Thyroid gland (tissue), 4 donors: ENCODE data around the gene NRG3. TPM values are rescaled to one million over a fixed set of nuclear protein-coding genes. Genes with fewer than 3 reads are reported as not detected.
A peak's percentile ranks its signal among the peaks of the same experiment; 100 is the strongest.

Experiments
- DNase-seq, 2 donors: peaks; one replicate each; pipeline ENCODE4 v3.0.0-alpha.2; 2019
- H3K27ac ChIP-seq, 3 donors: fragments of 200-600 bp; sonication (generic); 1 replicate in 2 of 3; 2 replicates in 1 of 3; pipeline ENCODE4 v1.5.1; 2016 to 2019; ENCODE audit warnings: mild to moderate bottlenecking in 1 of 3, moderate library complexity in 1 of 3
- H3K27me3 ChIP-seq: fragments of 200-600 bp; sonication (generic); one replicate; pipeline ENCODE4 v1.5.1; 2019
- H3K36me3 ChIP-seq, 2 donors: fragments of 200-600 bp; sonication (generic); one replicate each; pipeline ENCODE4 v1.5.1; 2016 to 2019
- H3K4me1 ChIP-seq, 2 donors: fragments of 200-600 bp; sonication (generic); one replicate each; pipeline ENCODE4 v1.5.1; 2017 to 2019
- H3K4me3 ChIP-seq, 3 donors: fragments of 200-600 bp; sonication (generic); replicated peaks in 1 of 3; 1 replicate in 2 of 3; 2 replicates in 1 of 3; pipeline ENCODE4 v1.5.1; 2016; ENCODE audit warnings: mild to moderate bottlenecking in 1 of 3
- H3K9me3 ChIP-seq: fragments of 200-600 bp; sonication (generic); one replicate; pipeline ENCODE4 v1.5.1; 2017
- CTCF ChIP-seq, 6 experiments: fragments of 200-600 bp in 3 of 6; fragments of 450-650 bp in 3 of 6; sonication (generic) in 3 of 6; IDR thresholded peaks; one replicate each; pipeline ENCODE4 v1.5.1; 2016 to 2019; ENCODE audit warnings: antibody characterized with exemption in 6 of 6, mild to moderate bottlenecking in 2 of 6, inconsistent platforms in 1 of 6, moderate library complexity in 1 of 6
- POLR2A ChIP-seq, 2 donors: fragments of 450-650 bp; IDR thresholded peaks; one replicate each; pipeline ENCODE4 v1.6.1; 2017; ENCODE audit warnings: antibody characterized with exemption in 2 of 2, mild to moderate bottlenecking in 2 of 2, moderate library complexity in 1 of 2
- WGBS, 2 donors: methylation state at CpG; one replicate each; pipeline ENCODE4 v1.1.5; 2017; 5-methylcytosine and 5-hydroxymethylcytosine counted together
- intact Hi-C: fragments of 100-400 bp; cut with DNase I; formaldehyde crosslinking; loops from one replicate; pipeline ENCODE4 v1.15.1; 2023
- total RNA-seq, 4 donors: library from RNA; depleted of rRNA; stranded (reverse); fragments of >200 nt; gene quantifications; one replicate each; pipeline ENCODE4 v1.2.3, GENCODE V29; 2016

The NRG3 gene
- total RNA-seq, 4 donors from 2014 or later: 0.67 to 1.8 (median 1.3) TPM

- no peaks in the 10 kb centered on the region for H3K4me1 ChIP-seq
- no peaks in the 10 kb centered on the region for H3K36me3 ChIP-seq
- H3K27me3 ChIP-seq: no peaks in the 10 kb centered on the region
- intact Hi-C loops: no loop called here
- H3K27ac ChIP-seq: no peak overlapping the region
- no peaks in the 10 kb centered on the region for H3K9me3 ChIP-seq
- TF ChIP-seq POLR2A (IDR thresholded peaks at IDR 0.05): no peak
- TF ChIP-seq CTCF (IDR thresholded peaks at IDR 0.05): no peak
- DNase-seq: no peak
- no peak overlapping the region for H3K4me3 ChIP-seq
Measured at GRCh38 chr10:82625512-82626189, 750.7 kb downstream of the NRG3 start.

- Histone ChIP-seq H3K4me3 (no peak overlapping the region), H3K4me1 (no peaks in the 10 kb centered on the region), H3K27ac (no peak overlapping the region), H3K36me3 (no peaks in the 10 kb centered on the region), H3K27me3 (no peaks in the 10 kb centered on the region), H3K9me3 (no peaks in the 10 kb centered on the region)
- peak; percentile 23 to 26 for DNase-seq
- intact Hi-C loops: no loop called here
- WGBS, 2 donors: 16 to 21% methylated on average over 3 of the region's 3 CpGs
- TF ChIP-seq CTCF (IDR thresholded peaks at IDR 0.05) (no peak), POLR2A (IDR thresholded peaks at IDR 0.05) (no peak)
Measured at GRCh38 chr10:82628373-82628772, 753.4 kb downstream of the NRG3 start.

GRCh38 chr10:82643076-82643475, 768.1 kb downstream of the NRG3 start:
- no peaks in the 10 kb centered on the region for H3K4me1 ChIP-seq
- TF ChIP-seq CTCF (IDR thresholded peaks at IDR 0.05) (no peak), POLR2A (IDR thresholded peaks at IDR 0.05) (no peak)
- no peak overlapping the region for H3K4me3 ChIP-seq
- DNase-seq: no peak
- H3K9me3 ChIP-seq: no peaks in the 10 kb centered on the region
- no peak overlapping the region for H3K27ac ChIP-seq
- intact Hi-C loops: no loop called here
- no peaks in the 10 kb centered on the region for H3K27me3 ChIP-seq
- WGBS, 2 donors: 69 to 79% methylated on average over 1 of the region's 1 CpG
- H3K36me3 ChIP-seq: no peaks in the 10 kb centered on the region

- no peak for TF ChIP-seq CTCF (IDR thresholded peaks at IDR 0.05)
- no peak for TF ChIP-seq POLR2A (IDR thresholded peaks at IDR 0.05)
- H3K4me1 ChIP-seq: no peaks in the 10 kb centered on the region
- H3K27ac ChIP-seq: no peak overlapping the region
- no peaks in the 10 kb centered on the region for H3K27me3 ChIP-seq
- no peak overlapping the region for H3K4me3 ChIP-seq
- intact Hi-C loops: no loop called here
- H3K9me3 ChIP-seq: no peaks in the 10 kb centered on the region
- H3K36me3 ChIP-seq: no peaks in the 10 kb centered on the region
- no peak for DNase-seq
- 75 to 79% methylated on average over 5 of the region's 5 CpGs for WGBS, 2 donors
Measured at GRCh38 chr10:82643601-82644000, 768.6 kb downstream of the NRG3 start.

GRCh38 chr10:82645221-82645620, 770.2 kb downstream of the NRG3 start:
- no peak for TF ChIP-seq CTCF (IDR thresholded peaks at IDR 0.05)
- TF ChIP-seq POLR2A (IDR thresholded peaks at IDR 0.05): no peak
- H3K36me3 ChIP-seq: no peaks in the 10 kb centered on the region
- H3K4me3 ChIP-seq: no peak overlapping the region
- no peaks in the 10 kb centered on the region for H3K27me3 ChIP-seq
- no peaks in the 10 kb centered on the region for H3K4me1 ChIP-seq
- H3K27ac ChIP-seq: no peak overlapping the region
- DNase-seq: no peak
- no peaks in the 10 kb centered on the region for H3K9me3 ChIP-seq
- intact Hi-C loops: no loop called here
